PC-9 (cell line): ENCODE data around the gene PLEKHA7. TPM values are rescaled to one million over a fixed set of nuclear protein-coding genes. Genes with fewer than 3 reads are reported as not detected.
A peak's percentile ranks its signal among the peaks of the same experiment; 100 is the strongest.
"Not testable (repeated sequence)": the region's sequence is repeated elsewhere in the genome, so short reads cannot be mapped to it uniquely, and the experiment has no call there.

Experiments
- Bru-seq: library from RNA; stranded (reverse); fragments of 400-500 nt; gene quantifications from one replicate; lab custom pipeline; 2021; lab: Mats Ljungman, UMichigan
- BruChase-seq, 2 experiments: library from RNA; stranded (reverse); fragments of 400-500 nt; gene quantifications; one replicate each; lab custom pipeline; 2021; lab: Mats Ljungman, UMichigan
- BruUV-seq: library from RNA; stranded (reverse); fragments of 400-500 nt; replicated peaks from 2 replicates; lab custom pipeline; 2021; lab: Mats Ljungman, UMichigan
- CTCF ChIA-PET: fragments of 300-600 bp; sonication (Branson Sonifier 250); formaldehyde crosslinking; loops from one replicate; lab custom pipeline; 2022; ENCODE audit warnings: antibody characterized with exemption; lab: Charles Lee
- POLR2A ChIA-PET: fragments of 300-600 bp; sonication (Branson Sonifier 250); formaldehyde crosslinking; loops from one replicate; lab custom pipeline; 2022; ENCODE audit warnings: antibody characterized with exemption; ENCODE audit not compliant: unreplicated experiment; lab: Charles Lee
- DNase-seq, 2 experiments: peaks; one replicate each; pipeline versions ENCODE4 v3.0.0 to v3.0.0-alpha.2; 2015 to 2022; ENCODE audit warnings: mixed read lengths in 1 of 2
- H2AFZ ChIP-seq: fragments of 200-600 bp; sonication (generic); 2 replicates; pipeline ENCODE4 v1.8.1; 2017; ENCODE audit warnings: antibody characterized with exemption
- H3F3A ChIP-seq: fragments of 200-600 bp; sonication (generic); 2 replicates; pipeline ENCODE4 v1.8.1; 2017; ENCODE audit warnings: antibody characterized with exemption, mild to moderate bottlenecking, low read depth; ENCODE audit not compliant: insufficient read depth
- H3K27ac ChIP-seq: fragments of 200-600 bp; sonication (generic); 2 replicates; pipeline ENCODE4 v1.6.1; 2016; ENCODE audit warnings: mixed run types
- H3K27me3 ChIP-seq: fragments of 200-600 bp; sonication (generic); 2 replicates; pipeline ENCODE4 v1.6.1; 2016; ENCODE audit warnings: low read depth, mixed run types; ENCODE audit not compliant: insufficient read depth
- H3K36me3 ChIP-seq: fragments of 200-600 bp; sonication (generic); 2 replicates; pipeline ENCODE4 v1.6.1; 2016; ENCODE audit warnings: low read depth, mixed run types
- H3K4me1 ChIP-seq: fragments of 200-600 bp; sonication (generic); replicated peaks from 2 replicates; pipeline ENCODE4 v1.6.1; 2016; ENCODE audit warnings: mixed run types; ENCODE audit not compliant: insufficient read depth
- H3K4me2 ChIP-seq: fragments of 200-600 bp; sonication (generic); 2 replicates; pipeline ENCODE4 v1.6.1; 2017; ENCODE audit warnings: mixed run types
- H3K4me3 ChIP-seq: fragments of 200-600 bp; sonication (generic); 2 replicates; pipeline ENCODE4 v1.6.1; 2016; ENCODE audit warnings: mixed run types
- H3K79me2 ChIP-seq: fragments of 200-600 bp; sonication (generic); 2 replicates; pipeline ENCODE4 v1.6.1; 2017; ENCODE audit warnings: low read depth, mixed run types
- H3K9me2 ChIP-seq: fragments of 200-600 bp; sonication (generic); 2 replicates; pipeline ENCODE4 v1.8.1; 2017; ENCODE audit warnings: mild to moderate bottlenecking; ENCODE audit not compliant: insufficient read depth
- H3K9me3 ChIP-seq: fragments of 200-600 bp; sonication (generic); 2 replicates; pipeline ENCODE4 v1.8.1; 2016; ENCODE audit warnings: low read depth; ENCODE audit not compliant: insufficient read depth
- H4K20me1 ChIP-seq: fragments of 200-600 bp; sonication (generic); 2 replicates; pipeline ENCODE4 v1.8.1; 2017; ENCODE audit not compliant: insufficient read depth
- EZH2 ChIP-seq: fragments of 200-600 bp; sonication (generic); IDR thresholded peaks from 2 replicates; pipeline ENCODE4 v1.8.0; 2017; ENCODE audit warnings: antibody characterized with exemption, low read depth
- intact Hi-C: fragments of 100-400 bp; cut with micrococcal nuclease; formaldehyde crosslinking; loops from one replicate; pipeline ENCODE4 v1.10.0; 2022; ENCODE audit not compliant: unreplicated experiment
- long read RNA-seq: library from polyadenylated mRNA; stranded (forward); transcript quantifications from one replicate; pipeline ENCODE4 v2.0.0, GENCODE V29; 2022
- total RNA-seq: library from RNA; stranded (reverse); gene quantifications from 2 replicates; pipeline ENCODE4 v1.2.3, GENCODE V29; 2021
- TF ChIP-seq, protein P1 (sequence below): fragments of 200-600 bp; sonication (generic); conservative IDR thresholded peaks from 2 replicates; pipeline ENCODE4 v1.6.1; 2017; ENCODE audit warnings: mixed run types, antibody characterized with exemption, mild to moderate bottlenecking, moderate library complexity

Gene PLEKHA7, protein sequence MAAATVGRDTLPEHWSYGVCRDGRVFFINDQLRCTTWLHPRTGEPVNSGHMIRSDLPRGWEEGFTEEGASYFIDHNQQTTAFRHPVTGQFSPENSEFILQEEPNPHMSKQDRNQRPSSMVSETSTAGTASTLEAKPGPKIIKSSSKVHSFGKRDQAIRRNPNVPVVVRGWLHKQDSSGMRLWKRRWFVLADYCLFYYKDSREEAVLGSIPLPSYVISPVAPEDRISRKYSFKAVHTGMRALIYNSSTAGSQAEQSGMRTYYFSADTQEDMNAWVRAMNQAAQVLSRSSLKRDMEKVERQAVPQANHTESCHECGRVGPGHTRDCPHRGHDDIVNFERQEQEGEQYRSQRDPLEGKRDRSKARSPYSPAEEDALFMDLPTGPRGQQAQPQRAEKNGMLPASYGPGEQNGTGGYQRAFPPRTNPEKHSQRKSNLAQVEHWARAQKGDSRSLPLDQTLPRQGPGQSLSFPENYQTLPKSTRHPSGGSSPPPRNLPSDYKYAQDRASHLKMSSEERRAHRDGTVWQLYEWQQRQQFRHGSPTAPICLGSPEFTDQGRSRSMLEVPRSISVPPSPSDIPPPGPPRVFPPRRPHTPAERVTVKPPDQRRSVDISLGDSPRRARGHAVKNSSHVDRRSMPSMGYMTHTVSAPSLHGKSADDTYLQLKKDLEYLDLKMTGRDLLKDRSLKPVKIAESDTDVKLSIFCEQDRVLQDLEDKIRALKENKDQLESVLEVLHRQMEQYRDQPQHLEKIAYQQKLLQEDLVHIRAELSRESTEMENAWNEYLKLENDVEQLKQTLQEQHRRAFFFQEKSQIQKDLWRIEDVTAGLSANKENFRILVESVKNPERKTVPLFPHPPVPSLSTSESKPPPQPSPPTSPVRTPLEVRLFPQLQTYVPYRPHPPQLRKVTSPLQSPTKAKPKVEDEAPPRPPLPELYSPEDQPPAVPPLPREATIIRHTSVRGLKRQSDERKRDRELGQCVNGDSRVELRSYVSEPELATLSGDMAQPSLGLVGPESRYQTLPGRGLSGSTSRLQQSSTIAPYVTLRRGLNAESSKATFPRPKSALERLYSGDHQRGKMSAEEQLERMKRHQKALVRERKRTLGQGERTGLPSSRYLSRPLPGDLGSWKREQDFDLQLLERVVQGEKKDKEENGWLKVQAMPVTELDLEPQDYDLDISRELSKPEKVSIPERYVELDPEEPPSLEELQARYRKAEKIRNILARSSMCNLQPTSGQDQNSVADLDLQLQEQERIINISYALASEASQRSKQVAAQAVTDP
- total RNA-seq, result 26.9 and 28.3 TPM in 2 replicates
- Bru-seq, nascent RNA, result percentile 71 among the genes with signal in this experiment
- BruChase-seq, experiment 1, labeled RNA remaining after a 2-hour chase, result percentile 69 among the genes with signal in this experiment
- percentile 61 among the genes with signal in this experiment for BruChase-seq, experiment 2, labeled RNA remaining after a 6-hour chase
- long read RNA-seq, partial matches to known transcripts, result 4 of 12 reads
- long read RNA-seq, other reads (novel, unspliced or antisense), result 8 of 12 reads

DNA sequence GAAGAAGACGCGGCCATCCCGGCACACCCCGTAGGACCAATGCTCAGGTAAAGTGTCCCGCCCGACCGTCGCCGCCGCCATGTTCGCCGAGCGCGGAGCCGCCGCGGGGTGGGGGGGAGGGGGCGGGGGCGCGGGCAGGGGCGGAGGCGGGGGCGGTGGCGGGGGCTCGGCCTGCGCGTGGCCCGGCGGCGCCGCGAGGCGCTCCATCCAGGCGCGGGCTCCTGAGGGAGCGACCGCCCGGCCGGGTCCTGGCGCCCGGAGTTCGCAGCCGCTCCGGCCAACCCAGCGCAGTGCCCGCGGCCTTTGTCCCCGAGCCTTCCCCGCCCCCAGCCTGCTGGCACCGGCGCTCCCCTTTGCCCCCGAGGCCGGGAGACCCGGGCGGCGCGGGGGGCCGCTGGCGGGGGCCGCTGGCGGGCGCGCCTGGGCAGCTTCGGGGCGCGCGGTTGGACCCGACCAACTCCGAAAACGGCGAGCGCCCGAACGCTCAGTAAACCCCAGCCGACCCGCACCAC lies at the start of gene PLEKHA7:
PLEKHA7 (minus strand) TSS at position 94 of the 512 bp plus-strand sequence; CDS start at position 81, 13 bp downstream.
- intact Hi-C loops, result loop anchor here (2.0 kb wide), 1 partner anchor 58 kb away; no protein-coding TSS in a partner anchor

DNA sequence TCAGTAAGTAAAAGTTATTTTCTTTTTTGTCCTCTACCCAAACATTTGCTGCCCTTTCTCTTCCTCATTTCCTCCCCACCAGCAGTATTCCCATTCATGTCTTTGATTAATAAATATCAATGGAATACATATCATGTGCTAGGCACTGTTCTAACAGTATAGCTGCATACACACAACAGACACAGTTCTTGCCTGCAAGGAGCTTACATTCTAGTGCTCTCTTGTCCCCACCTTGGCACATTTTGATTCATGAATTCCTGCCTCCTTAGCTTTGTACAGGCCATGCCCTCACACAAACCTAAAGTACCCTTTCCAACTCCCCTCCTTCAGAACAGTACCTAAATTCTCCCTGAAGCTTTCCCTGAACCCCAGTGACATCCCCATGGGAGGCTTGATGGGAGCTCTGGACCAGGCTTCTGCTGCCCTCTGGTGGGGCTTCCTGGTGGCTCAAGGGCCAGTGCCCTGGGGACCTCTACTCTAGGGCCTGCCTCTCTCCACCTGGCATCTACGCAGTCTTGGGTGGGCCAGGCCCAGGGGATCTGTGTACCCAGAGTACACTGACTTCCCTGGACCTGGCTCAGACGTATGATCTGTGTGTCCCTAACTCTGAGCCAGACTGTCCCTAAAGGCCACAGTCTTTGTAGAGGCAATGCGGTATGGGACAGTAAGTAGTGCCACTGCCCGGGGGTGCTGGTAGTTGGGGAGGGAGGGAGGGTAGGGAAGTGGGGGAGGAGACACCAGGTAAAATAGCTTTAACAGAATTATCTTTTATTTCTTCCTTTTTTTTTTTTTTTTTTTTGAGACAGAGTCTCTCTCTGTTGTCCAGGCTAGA lies 49.2 kb upstream of the PLEKHA7 start:
- Histone ChIP-seq H3K36me3 (no peaks in the 10 kb centered on the region), H3K4me3 (no peak overlapping the region), H3K79me2 (no peaks in the 10 kb centered on the region), H3K27ac (no peak overlapping the region), H3K4me2 (no peak overlapping the region), H3K27me3 (no peaks in the 10 kb centered on the region), H2AFZ (no peak overlapping the region), H4K20me1 (no peaks in the 10 kb centered on the region), H3K4me1 (no peaks in the 10 kb centered on the region), H3K9me3 (no peaks in the 10 kb centered on the region), H3F3A (peaks cover 3% of the 10 kb centered on the region; the same call in 1 of the 2 replicates), H3K9me2 (no peaks in the 10 kb centered on the region)
- no peak for TF ChIP-seq EZH2
- TF ChIP-seq, protein P1, sequence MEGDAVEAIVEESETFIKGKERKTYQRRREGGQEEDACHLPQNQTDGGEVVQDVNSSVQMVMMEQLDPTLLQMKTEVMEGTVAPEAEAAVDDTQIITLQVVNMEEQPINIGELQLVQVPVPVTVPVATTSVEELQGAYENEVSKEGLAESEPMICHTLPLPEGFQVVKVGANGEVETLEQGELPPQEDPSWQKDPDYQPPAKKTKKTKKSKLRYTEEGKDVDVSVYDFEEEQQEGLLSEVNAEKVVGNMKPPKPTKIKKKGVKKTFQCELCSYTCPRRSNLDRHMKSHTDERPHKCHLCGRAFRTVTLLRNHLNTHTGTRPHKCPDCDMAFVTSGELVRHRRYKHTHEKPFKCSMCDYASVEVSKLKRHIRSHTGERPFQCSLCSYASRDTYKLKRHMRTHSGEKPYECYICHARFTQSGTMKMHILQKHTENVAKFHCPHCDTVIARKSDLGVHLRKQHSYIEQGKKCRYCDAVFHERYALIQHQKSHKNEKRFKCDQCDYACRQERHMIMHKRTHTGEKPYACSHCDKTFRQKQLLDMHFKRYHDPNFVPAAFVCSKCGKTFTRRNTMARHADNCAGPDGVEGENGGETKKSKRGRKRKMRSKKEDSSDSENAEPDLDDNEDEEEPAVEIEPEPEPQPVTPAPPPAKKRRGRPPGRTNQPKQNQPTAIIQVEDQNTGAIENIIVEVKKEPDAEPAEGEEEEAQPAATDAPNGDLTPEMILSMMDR, result peak; percentile 86
- ChIA-PET POLR2A (interaction anchor here (0.5 kb wide), 1 partner anchor 14 kb away, joined by 11 read pairs; the partner anchor contains the start of gene RPS13), CTCF (interaction anchor here (0.6 to 1.3 kb wide), 4 partner anchors 117 to 252 kb away, joined by 4 to 20 read pairs (median 5); no protein-coding TSS in a partner anchor)
- intact Hi-C loops, result loop anchor here (1.0 to 5.0 kb wide), 6 partner anchors 46 to 276 kb away; no protein-coding TSS in a partner anchor
- BruUV-seq, result no TSS peak
- peak in 1 of 2 experiments; percentile 59 for DNase-seq

More for the DNA sequence above, at the start of gene PLEKHA7:
- peak; percentile 30 to 40 for DNase-seq
- Histone ChIP-seq H2AFZ (peak within 1 kb of the TSS; percentile 93), H3K36me3 (no peaks in the 10 kb centered on the region), H3K27ac (peak within 1 kb of the TSS; percentile 77), H3K4me2 (peak within 1 kb of the TSS; percentile 85), H3K9me3 (no peaks in the 10 kb centered on the region), H3F3A (peaks cover 56% of the 10 kb centered on the region), H3K9me2 (no peaks in the 10 kb centered on the region), H3K79me2 (peaks cover 61% of the 10 kb centered on the region), H3K4me1 (peaks cover 62% of the 10 kb centered on the region), H3K4me3 (peak within 1 kb of the TSS; percentile 99), H4K20me1 (no peaks in the 10 kb centered on the region), H3K27me3 (no peaks in the 10 kb centered on the region)
- ChIA-PET CTCF (interaction anchor here (0.5 kb wide), 1 partner anchor 32 kb away, joined by 3 read pairs; no protein-coding TSS in a partner anchor), POLR2A (interaction anchor here (0.6 kb wide), 2 partner anchors 27 to 194 kb away, joined by 3 to 4 read pairs; no protein-coding TSS in a partner anchor)
- no peak for TF ChIP-seq EZH2
- TF ChIP-seq, protein P1, result no peak
- no TSS peak for BruUV-seq

GRCh38 chr11:17051146-17051545 lies 36.9 kb upstream of the PLEKHA7 start:
- BruUV-seq, POLR2A ChIA-PET, H3K9me2 ChIP-seq, H3K4me2 ChIP-seq, H3K27me3 ChIP-seq, H3K9me3 ChIP-seq, H3K4me3 ChIP-seq, DNase-seq, CTCF ChIA-PET, H4K20me1 ChIP-seq, H3K36me3 ChIP-seq, intact Hi-C loops, H2AFZ ChIP-seq, H3K27ac ChIP-seq, H3F3A ChIP-seq, H3K79me2 ChIP-seq: not testable (repeated sequence)
- H3K4me1 ChIP-seq, result peaks cover 11% of the 10 kb centered on the region

DNA sequence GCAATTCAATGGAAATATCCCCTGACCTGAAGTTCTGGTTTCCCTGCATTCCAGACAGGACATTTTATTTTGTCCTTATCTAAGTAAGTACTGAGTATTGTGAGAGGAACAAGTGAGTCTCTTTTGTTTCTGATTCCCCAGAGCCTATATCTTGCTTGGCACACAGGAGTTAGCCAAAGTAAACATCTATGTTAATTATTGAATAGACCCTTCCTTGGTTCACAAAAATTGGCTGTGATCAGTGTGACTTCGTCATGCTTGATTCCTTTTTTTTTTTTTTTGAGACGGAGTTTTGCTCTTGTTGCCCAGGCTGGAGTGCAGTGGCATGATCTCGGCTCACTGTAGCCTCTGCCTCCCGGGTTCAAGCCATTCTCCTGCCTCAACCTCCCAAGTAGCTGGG lies 34.3 kb upstream of the PLEKHA7 start:
- H3F3A ChIP-seq, H3K27ac ChIP-seq, H3K9me2 ChIP-seq, H3K79me2 ChIP-seq, H3K4me3 ChIP-seq, H3K27me3 ChIP-seq, H2AFZ ChIP-seq, H4K20me1 ChIP-seq, H3K36me3 ChIP-seq, CTCF ChIA-PET, BruUV-seq, H3K9me3 ChIP-seq, intact Hi-C loops: not testable (repeated sequence)
- H3K4me1 ChIP-seq, result peaks cover 11% of the 10 kb centered on the region
- H3K4me2 ChIP-seq, result peak overlapping the region; percentile 21
- POLR2A ChIA-PET, result interaction anchor here (0.7 kb wide), 1 partner anchor 66 kb away, joined by 3 read pairs; no protein-coding TSS in a partner anchor
- DNase-seq, result peak in 1 of 2 experiments; percentile 21
